Activated T-cell treated with anti-CD3 and anti-CD28 coated beads for 48 hours (primary cell): ENCODE measurements around the gene PRKN.

Experiments
- DNase-seq: peaks from one replicate; pipeline ENCODE4 v3.0.0-alpha.2; 2020; ENCODE audit warnings: low read depth

PRKN gene

GRCh38 chr6:162727322-162728182 lies at the start of gene PRKN, which contains the start of gene PACRG:
PRKN (minus strand) TSS chr6:162727766.
PACRG (plus strand) TSS chr6:162727974.
- peak; percentile 98 for DNase-seq

GRCh38 chr6:162777091-162777490 lies 49.5 kb upstream of the PRKN start:
- no peak for DNase-seq

GRCh38 chr6:162773996-162774395 lies 46.4 kb upstream of the PRKN start:
- no peak for DNase-seq

- no peak for DNase-seq
Observed at GRCh38 chr6:162772466-162772865, 44.9 kb upstream of the PRKN start.

GRCh38 chr6:162770955-162771354 lies 43.4 kb upstream of the PRKN start:
- no peak for DNase-seq

GRCh38 chr6:162770136-162770535 lies 42.6 kb upstream of the PRKN start:
- DNase-seq: no peak

- no peak for DNase-seq
Observed at GRCh38 chr6:162753775-162754174, 26.2 kb upstream of the PRKN start.

- no peak for DNase-seq
Observed at GRCh38 chr6:162751211-162751859, 23.8 kb upstream of the PRKN start.

- no peak for DNase-seq
Observed at GRCh38 chr6:162750776-162751175, 23.2 kb upstream of the PRKN start.

- DNase-seq: no peak
Observed at GRCh38 chr6:162736961-162737360, 9.4 kb upstream of the PRKN start.

- no peak for DNase-seq
Observed at GRCh38 chr6:162733489-162733888, 5.9 kb upstream of the PRKN start.

- DNase-seq: no peak
Observed at GRCh38 chr6:162730502-162730901, 2.9 kb upstream of the PRKN start.

GRCh38 chr6:162728706-162729105 lies 1.1 kb upstream of the PRKN start:
- no peak for DNase-seq

- DNase-seq: no peak
Observed at GRCh38 chr6:162728197-162728596, 631 bp upstream of the PRKN start.

- DNase-seq: no peak
Observed at GRCh38 chr6:162726947-162727321, 632 bp downstream of the PRKN start.

GRCh38 chr6:162722633-162723032 lies 4.9 kb downstream of the PRKN start:
- no peak for DNase-seq

- DNase-seq: no peak
Observed at GRCh38 chr6:162722226-162722625, 5.3 kb downstream of the PRKN start.

GRCh38 chr6:162721404-162721687 lies 6.2 kb downstream of the PRKN start:
- DNase-seq: no peak

- no peak for DNase-seq
Observed at GRCh38 chr6:162719528-162719927, 8.0 kb downstream of the PRKN start.

GRCh38 chr6:162715601-162716000 lies 12.0 kb downstream of the PRKN start:
- DNase-seq: no peak

- DNase-seq: no peak
Observed at GRCh38 chr6:162713974-162714780, 13.4 kb downstream of the PRKN start.

- no peak for DNase-seq
Observed at GRCh38 chr6:162712694-162713093, 14.9 kb downstream of the PRKN start.

- no peak for DNase-seq
Observed at GRCh38 chr6:162711376-162711775, 16.2 kb downstream of the PRKN start.
